Hepatic stellate cell (primary cell): Measurements from ENCODE around the gene COL17A1.

Experiments used
- DNase-seq: peaks from one replicate; pipeline ENCODE4 v3.0.0; 2011; ENCODE audit warnings: low spot score

The COL17A1 gene

DNA sequence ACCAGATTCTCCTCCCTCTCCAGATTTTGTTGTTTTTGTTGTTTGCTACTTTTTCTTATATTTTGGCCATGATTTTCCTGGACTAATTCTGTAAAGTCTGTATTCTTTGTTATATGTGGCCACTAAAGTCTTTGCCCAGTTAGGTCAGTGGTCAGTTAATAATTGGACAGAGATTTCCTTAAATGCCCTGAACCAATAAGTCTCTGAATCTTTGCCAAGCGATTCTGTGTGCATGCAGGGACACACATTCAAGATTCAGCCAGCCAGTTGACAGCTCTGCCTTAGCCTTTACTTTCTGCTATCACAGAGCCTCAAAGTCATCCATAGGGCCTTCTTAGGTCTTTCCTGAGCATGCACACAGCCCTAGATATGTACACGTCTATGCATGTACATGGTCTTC is 11.0 kb upstream of the COL17A1 start:
- DNase-seq = no peak

DNA sequence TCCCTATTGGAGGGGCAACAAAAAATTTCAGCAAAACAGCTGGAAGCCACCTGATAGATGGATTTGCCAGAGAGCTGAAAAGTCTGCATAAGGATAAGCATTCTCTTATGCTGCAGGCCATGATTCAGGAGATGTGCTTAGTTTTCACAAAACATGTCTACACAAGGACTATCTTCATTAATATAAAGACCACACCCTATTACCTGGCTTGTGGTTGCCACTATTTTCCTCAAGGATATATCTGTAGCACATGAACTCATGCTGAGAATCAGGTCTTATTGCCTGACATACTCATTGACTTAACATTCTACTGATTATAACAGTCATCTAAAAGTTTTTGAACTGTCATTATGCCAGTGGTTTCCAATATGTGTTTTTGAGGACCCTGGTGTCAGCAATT is 7.1 kb upstream of the COL17A1 start:
- no peak for DNase-seq

DNA sequence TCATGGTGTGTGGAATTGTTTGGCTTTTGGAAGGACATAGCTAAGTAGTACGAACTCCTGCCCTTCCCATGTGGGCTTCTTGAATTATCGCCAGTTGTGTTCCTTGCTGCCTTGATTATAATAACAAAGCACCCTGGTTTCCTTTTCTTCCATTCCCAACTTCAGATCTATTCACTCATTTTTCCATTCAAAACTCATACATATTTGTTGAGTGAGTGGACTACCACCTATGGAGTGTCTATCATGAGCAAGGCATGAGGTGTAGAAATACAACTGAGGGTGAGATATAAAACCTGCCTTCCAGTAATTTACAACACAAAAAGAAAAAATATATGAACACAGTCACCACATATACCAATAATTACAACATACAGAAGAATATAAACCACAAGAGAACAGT is 4.9 kb upstream of the COL17A1 start:
- DNase-seq = no peak

DNA sequence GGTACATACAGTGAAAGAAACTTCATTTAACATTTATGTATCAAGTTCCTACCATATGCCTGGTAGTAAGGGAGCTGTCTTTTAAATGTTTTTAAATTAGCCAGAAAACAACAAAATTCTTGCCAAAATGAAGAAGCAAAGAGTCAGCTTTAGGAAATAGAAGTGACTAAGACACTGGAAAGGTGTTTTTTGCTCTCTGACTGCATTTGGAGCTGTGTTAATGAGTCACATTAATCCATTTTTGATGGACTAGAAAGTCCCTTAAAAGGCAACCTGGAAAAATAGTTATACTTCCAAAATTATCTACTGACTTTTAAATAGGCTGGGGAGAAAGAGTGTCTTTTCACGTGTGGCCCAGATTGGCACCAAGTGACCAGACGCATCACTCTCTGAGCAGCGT is 3.9 kb upstream of the COL17A1 start:
- no peak for DNase-seq

DNA sequence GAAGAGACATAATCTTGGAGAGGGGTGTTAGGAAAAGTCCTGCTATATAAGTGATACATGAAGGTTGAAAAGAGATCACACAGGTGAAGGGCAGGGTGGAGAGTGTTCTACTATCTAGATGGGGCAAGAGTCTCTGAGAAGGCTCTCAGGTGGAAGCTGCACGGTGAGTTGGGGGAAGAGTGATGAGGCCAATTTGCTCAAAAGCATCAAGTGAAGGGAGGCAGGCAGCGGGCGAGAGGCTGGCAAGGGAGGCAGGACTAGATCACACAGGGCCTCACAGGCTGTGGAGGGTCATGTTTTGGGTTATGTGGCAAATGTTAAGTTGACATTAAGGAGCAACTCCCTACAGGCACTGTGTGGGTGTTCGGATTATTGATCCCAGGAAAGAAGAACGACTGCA is 2.6 kb upstream of the COL17A1 start:
- no peak for DNase-seq

DNA sequence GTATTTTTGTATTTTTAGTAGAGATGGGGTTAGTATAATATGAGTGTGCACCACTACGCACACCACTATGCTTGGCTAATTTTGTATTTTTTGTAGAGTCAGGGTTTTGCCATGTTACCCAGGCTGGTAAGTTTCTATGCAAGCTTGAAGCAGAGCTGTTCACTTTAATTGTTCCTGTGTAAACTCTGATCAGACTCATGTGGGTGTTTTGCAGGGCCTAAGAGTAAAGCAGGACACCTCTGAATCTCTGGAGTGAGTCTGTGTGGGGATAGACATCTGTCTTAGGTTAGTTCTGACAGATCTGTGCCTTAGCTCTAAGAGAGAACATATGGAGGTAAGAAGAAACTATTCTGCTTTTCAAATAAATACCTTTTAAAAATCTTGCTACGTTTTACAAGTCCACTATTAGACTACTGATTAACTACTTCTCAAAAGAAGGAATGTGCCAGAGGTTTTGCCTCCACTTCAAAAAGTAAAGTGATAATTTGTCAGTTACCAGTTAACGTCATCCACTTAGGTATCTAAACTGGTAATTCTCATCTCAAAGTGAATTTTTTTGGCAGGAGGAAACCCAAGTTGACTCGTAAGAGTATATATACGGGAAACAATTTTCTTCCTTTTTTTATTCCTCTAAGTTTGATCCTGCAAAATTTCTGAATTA is 1.1 kb downstream of the COL17A1 start:
- DNase-seq = no peak

DNA sequence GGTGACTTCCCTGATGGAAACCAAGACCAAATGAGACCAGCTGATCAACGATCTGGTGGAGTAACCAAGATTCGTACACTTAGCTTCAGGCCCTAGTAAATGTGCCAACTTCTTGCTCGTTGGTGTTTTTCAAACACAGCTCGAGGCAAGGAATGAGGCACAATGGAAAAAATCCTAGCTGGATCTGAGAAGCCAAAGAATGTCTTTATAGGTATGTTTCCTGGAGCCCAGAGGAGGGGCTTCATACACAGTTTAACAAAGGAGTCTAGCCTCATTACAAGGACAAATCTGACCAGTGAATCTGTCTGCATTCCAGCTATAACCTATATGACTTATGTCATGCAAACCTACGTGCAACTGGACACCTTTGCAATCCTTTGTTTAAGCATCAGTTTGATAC is 3.7 kb downstream of the COL17A1 start:
- no peak for DNase-seq

DNA sequence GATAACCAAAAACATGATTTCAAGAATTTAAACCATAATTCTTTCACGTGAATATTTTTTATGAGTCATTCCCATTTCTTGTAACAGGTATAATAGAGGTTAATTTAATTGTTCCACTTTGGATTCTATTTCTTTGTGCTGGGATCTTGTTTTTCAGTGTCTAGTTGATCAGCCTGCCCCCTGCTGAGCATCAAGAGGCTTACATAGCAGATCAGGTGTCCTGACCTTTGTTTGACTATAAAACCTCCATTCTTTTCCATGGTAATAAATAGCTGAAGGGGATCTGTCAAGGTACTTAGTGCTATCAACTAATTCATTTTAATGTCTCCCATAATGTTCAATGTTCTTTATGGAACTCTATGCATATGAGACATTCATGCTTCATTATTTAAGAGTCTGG is 4.9 kb downstream of the COL17A1 start:
- DNase-seq = no peak

DNA sequence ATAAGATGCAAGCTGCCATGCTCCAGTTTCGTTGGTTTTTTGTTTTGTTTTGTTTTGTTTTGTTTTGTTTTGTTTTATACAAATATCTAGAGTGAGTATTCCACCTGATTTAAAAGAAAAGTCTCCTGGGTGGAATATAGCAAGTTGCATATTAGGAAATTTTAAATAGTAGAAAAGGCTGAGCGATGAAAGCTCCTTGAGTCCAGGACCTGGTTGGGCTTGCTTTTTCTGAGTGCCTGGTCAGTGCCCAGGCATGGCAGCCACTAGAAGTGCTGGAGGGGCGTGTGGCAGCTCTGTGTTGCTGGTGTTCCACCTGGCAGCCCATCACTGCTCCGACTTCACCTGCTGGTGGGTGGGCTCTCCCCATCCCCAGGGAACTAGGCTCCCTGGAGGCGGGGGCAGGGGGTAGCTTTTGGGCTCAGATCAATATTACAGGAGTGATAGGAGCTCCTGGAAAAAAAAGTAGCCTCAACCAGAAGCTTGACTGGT is 8.0 kb downstream of the COL17A1 start:
- DNase-seq = no peak

DNA sequence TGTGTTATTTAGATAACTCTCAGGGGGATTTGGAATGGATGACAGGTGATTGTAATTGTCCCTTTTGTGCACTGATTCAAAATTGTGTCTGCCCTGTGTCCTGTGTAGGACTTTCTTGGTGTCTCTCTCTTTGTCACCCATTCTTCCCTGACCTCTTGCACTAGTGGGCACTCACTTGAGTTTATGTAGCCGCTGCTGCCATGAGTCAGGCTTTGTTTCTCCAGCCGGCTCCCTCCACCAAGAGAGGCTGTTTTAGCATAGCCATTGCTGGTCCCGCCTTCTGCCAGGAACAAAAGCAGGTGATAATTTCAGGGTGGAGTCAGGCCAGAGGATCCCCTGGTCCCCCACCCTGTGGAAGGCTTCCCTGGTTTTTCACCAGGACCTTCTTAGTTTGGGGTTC is 8.4 kb downstream of the COL17A1 start:
- DNase-seq = no peak

DNA sequence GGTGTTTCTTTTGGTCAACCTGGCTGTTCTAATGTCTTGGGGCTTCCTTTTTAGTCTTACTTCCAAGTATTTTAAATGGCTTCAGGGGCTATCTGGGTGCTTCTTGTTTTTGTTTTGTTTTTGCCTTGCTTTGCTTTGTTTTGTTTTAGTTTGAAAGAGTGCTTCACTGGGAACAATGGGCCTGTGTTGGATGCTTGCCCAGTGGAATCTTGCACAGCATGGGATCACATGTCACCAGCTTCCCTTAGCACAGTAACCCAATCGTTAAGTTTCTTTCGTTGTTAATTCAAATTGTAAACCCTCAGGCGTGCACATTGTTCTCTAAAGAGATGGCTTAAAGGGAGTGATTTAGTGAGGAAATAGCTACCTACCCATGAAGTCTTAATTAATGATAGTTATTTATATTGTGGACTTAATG is 8.9 kb downstream of the COL17A1 start:
- DNase-seq = no peak

DNA sequence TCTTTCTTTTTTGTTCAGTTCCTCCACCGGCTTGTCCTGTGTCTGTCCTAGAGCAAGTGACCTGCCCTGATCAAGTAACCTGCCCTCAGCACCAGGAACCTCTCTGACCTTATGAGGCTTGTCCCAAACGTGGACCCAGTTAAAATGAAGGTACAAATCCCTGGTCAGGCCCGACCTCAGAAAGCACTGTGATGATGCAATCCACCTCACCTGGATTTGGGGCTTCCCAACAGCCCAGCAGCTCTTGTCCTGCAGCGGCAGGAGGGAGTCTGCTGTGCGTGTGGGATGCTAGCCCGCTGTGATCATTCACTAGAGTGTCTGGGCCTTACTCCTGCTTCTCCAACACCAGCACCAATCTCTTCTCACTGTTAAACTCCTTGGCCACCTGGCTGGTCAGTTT is 11.2 kb downstream of the COL17A1 start:
- no peak for DNase-seq

DNA sequence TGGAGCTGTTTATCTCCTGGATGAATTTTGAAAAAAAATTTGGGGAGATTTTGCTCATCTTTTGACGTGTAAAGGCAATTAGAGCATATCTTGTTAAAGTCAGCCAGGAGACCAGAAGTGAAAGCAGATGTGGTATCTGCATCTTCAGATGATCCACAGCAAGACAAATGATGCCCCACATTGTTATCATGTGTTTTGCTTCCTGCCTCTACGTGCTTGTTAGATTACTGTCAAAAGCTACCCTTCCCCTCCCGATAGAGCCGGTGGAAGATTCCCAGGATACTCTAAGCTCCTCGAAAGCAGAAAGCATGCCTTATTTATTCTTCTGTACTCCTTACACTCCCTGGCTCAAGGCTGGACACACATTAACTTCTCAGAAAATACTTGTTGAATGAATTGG is 12.9 kb downstream of the COL17A1 start:
- no peak for DNase-seq

DNA sequence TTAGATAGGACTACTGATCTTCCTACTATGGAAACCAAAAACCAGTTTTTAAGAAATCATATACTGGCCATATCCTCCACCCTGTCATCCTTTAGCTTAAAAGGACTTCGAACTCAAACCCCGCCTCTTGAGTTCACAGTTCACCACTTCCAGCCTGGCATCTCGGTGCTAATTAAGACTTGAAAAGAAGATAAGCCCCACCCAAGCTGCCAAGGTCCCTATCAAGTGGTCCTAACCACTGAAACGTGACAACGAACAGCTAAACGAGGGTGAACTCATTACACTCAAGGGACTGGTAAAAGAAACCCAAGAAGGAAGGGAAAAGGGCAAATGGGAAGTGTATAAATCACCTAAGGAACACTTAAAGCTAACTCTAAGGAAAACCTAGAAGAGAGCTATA is 16.1 kb downstream of the COL17A1 start:
- DNase-seq = no peak

DNA sequence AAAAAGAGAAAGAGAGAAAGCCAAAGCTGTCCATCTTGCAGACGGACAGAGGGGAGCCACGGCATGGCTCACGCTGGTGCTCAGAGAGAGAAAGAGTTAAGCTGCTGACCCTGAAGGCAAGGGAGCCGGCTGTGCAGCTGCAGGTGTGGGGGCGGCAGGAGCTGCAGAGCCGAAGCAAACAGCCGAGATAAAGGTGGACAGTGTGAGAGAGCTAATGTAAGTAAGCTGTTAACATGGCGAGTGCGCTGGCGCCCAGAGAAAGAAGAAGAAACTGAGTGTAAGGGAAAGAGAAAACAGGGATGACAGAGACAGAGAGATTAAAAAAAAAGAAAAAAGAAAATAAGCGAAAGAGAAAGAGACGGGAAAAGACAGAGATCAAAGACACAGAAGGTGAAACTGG is 18.2 kb downstream of the COL17A1 start:
- DNase-seq = no peak

DNA sequence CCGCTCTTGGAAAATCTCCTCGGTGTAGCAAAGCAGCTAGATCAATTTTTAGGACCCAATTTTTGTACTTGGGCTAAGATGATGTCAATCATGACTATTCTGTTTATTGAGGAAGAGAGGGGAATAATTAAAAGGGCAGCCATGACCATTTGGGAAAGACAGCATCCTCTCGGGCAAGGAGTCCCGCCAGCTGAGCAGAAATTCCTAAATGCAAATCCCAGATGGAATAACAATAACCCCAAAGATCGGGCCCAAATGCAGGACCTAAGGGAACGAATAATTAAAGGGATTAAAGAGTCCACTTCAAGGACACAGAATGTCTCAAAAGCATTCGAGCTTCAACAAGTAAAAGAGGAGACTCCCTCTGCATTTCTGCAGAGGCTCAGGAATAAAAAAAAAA is 18.7 kb downstream of the COL17A1 start:
- no peak for DNase-seq

DNA sequence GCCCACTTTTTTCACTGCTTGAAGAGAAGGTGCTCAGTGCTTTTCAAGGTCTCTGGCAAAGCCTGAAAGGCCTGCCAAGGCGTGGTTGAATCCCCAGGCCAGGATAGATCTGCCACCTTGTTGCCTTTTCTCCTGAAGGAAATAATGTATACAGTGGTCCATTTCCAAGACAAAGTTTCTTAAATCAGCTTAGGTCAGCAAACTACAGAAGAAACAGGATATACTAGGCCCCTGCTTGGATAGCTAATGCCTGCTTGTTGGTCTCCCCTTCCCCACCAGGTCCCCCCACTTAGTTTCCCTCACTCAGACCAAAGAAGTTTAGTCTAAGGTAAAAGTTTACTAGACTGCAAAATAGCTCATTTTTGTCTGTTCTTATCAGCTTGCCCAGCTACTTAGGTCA is 19.9 kb downstream of the COL17A1 start:
- DNase-seq = no peak

DNA sequence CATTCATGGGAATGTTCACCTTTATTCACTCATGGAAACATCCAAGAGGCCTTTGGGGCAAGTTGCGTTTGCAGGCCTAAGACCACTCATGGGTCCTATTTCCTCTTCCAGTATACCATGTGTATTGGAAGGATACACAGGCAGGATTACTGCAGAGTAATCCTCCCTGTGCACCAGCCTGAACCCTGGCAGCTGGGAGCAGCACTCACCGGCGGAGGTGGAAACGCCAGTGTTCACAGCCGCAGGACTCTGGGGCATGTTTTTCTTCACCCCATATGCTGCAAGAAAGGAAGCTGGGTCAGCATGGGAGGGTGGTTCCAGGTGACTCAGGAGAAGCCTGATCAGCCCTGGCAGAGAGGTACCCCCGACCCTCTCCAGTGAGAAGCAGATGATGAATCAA is 24.5 kb downstream of the COL17A1 start:
- no peak for DNase-seq

DNA sequence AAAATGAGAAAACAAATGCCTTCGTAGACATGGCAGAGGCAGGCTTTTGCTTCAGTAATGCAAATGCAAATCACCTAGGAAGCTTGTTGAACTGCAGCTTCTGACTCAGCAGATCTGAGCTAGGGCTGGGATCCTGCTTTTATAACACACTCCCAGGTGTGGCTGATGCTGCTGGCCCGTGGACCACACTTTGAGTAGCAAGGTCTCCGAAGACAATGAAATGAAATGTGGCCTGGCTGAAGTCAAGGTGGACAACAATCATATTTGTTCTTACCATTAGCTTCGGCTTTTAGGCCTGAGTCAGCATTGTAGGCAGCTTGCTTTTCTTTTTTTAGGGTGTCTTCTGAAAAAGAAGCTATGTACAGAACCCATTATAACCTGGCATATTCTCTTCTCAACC is 26.3 kb downstream of the COL17A1 start:
- no peak for DNase-seq

DNA sequence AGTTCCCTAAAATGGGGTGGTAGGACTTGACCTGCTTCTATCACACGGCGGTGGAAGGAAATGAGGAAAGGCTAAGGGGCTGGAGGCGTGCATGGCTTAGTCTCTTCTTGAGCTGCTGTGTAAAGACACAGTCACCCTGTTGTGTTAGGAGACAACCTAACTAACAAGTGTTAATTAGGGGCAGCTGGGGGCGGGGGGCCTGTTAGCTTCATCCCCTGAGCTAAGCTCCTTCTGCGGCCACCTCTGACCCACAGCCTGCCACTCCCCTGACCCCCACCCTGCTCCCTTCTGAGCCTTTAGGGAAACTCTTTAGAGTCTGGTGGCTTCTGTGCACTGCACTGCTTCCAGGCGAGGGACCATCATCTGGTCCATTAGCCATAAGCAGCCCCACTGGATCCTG is 28.0 kb downstream of the COL17A1 start:
- DNase-seq = no peak

DNA sequence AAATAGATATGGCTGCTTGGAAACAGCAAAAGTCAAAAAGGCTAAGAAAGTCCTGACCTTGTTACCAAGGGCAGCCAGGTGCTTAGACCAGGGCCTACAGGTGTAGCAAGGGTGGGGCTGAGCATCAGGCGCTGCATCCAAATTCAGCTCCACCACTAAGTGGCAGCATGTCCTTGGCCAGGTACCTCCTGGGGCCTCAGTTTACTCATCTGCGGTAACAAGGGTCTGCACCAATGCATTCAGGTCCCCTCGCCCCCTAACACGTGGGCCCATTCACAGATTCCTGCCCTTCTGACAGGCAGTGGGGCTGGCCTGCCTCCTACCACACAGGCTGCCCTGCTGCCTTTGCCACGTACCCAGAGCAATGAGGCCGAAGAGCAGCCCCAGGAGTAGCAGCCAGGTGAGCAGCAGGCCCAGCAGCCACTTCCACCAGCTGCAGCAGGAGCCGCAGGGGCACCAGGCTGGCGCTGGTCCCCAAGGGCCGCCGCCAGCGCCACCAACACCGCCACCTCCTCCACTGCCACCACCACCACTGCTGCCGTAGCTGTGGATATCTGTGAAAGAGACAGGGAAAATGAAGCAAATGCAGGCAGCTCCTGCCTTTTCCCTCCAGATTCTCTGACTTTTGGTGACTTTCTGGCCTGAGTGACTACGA is 28.9 kb downstream of the COL17A1 start:
- DNase-seq = no peak

DNA sequence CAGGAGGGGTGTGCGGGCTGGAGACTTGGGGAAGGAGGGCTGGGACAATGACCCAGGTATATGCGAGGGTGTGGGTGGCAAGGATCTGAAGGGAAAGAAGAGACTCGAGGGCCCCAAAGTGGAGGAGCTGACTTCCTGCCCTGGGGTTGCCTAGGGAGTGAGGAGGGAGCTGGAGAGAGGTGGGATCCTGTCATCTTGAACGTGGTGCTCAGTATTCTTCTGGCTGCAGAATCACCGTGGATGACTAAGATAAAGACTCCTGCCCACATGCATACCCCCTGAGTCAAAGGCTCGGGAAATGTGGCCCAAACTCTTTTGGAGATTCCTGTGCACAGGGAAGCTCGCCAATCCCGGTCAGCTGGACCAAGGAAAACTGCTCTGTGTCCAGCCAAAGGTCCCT is 31.2 kb downstream of the COL17A1 start:
- DNase-seq = peak; percentile 81

DNA sequence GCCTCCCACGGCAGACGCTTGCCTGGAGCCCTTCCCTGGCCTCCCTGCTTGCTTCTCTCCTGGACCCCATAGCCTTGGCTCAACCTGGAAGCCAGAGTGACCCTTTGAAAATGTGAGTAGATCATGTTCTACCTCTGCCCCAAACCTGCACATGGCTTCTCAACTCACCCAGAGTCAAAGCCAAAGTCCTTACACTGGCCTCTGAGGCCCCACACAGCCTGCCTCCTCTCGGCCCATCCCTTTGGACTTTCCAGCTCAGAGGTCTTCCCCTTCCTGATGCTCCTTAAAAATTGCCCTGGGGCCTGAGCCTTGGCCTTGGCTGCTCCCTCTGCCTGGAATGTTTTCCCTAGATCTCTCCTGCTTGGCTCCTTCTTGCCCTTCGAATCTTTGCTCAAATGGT is 32.5 kb downstream of the COL17A1 start:
- DNase-seq = no peak

DNA sequence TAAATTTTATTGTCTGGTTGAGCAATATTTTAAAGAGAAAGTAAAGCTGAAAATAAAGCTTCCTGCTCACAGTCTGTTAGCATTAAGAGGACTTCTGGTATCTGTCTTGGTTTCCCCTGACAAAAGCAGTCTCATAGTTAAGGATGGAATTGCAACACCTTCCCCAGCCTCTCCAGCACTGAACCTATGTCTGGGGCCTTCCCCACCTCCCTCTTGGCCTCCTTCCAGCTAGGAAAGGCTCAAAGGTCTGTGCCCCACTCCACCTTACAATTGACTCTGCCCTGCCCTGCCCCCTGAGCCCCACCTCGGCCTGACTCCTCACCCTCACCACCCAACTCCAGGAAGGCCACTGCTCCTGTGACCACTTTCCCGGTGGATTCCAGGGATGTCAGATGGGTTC is 33.2 kb downstream of the COL17A1 start:
- DNase-seq = no peak
